H1 (cell line): Measurements from ENCODE around the gene RNASET2. TPM values are rescaled to one million over a fixed set of nuclear protein-coding genes. Genes with fewer than 3 reads are reported as not detected.

Experiments used
- CTCF ChIA-PET: fragments of 300-600 bp; sonication (Branson Sonifier 250); formaldehyde crosslinking; loops from one replicate; lab custom pipeline; 2021; ENCODE audit not compliant: partially characterized antibody; lab: Charles Lee
- POLR2A ChIA-PET: fragments of 300-600 bp; sonication (Branson Sonifier 250); formaldehyde crosslinking; loops from one replicate; lab custom pipeline; 2021; ENCODE audit warnings: inconsistent platforms; ENCODE audit not compliant: partially characterized antibody; lab: Charles Lee
- DNase-seq, 2 experiments: peaks; one replicate each; pipeline versions ENCODE4 v3.0.0 to v3.0.0-alpha.2; 2010 to 2022; ENCODE audit warnings: low spot score in 2 of 2, low read depth in 1 of 2, mixed read lengths in 1 of 2
- FAIRE-seq: peaks from 2 replicates; lab custom pipeline; 2011; peaks lifted over from hg19 to GRCh38; lab: Jason Lieb, UNC
- H2AFZ ChIP-seq: 2 replicates; pipeline ENCODE4 v1.8.1; 2012; ENCODE audit warnings: low read length, inconsistent platforms
- H2AK5ac ChIP-seq: 2 replicates; pipeline ENCODE4 v1.6.1; 2013; ENCODE audit warnings: low read depth, low read length
- H2BK120ac ChIP-seq: replicated peaks from 2 replicates; pipeline ENCODE3; 2013; ENCODE audit warnings: low read depth, low read length, inconsistent platforms
- H2BK12ac ChIP-seq: 2 replicates; pipeline ENCODE4 v1.6.1; 2013; ENCODE audit warnings: low read depth, low read length
- H2BK15ac ChIP-seq: 2 replicates; pipeline ENCODE4 v1.6.1; 2013; ENCODE audit warnings: low read length
- H2BK20ac ChIP-seq: 2 replicates; pipeline ENCODE4 v1.6.1; 2013; ENCODE audit warnings: low read length
- H2BK5ac ChIP-seq: 2 replicates; pipeline ENCODE4 v1.6.1; 2013; ENCODE audit warnings: low read depth, low read length
- H3K14ac ChIP-seq: 2 replicates; pipeline ENCODE4 v1.6.1; 2013; ENCODE audit warnings: inconsistent platforms; ENCODE audit not compliant: insufficient read length
- H3K18ac ChIP-seq: 2 replicates; pipeline ENCODE4 v1.6.1; 2013; ENCODE audit warnings: low read length; ENCODE audit errors: extremely low read depth
- H3K23ac ChIP-seq: 2 replicates; pipeline ENCODE4 v1.6.1; 2013; ENCODE audit warnings: inconsistent platforms; ENCODE audit not compliant: insufficient read length
- H3K23me2 ChIP-seq: 2 replicates; pipeline ENCODE4 v1.6.1; 2013; ENCODE audit warnings: low read depth, low read length
- H3K27ac ChIP-seq: 2 replicates; pipeline ENCODE4 v1.6.1; 2011; ENCODE audit warnings: low read depth, low read length, inconsistent platforms
- H3K27me3 ChIP-seq, 4 experiments: replicated peaks in 1 of 4; 1 replicate in 1 of 4; 2 replicates in 3 of 4; pipeline versions ENCODE4 v1.6.1 to v1.8.1; 2011 to 2013; ENCODE audit warnings: low read length in 3 of 4, mild to moderate bottlenecking in 3 of 4, inconsistent platforms in 2 of 4, mixed read lengths in 2 of 4, moderate library complexity in 1 of 4; ENCODE audit not compliant: control insufficient read depth in 3 of 4, insufficient read depth in 3 of 4; ENCODE audit errors: extremely low read depth in 1 of 4
- H3K36me3 ChIP-seq, 4 experiments: 2 replicates each; pipeline versions ENCODE4 v1.6.1 to v1.8.1; 2011 to 2013; ENCODE audit warnings: mild to moderate bottlenecking in 4 of 4, low read length in 3 of 4, moderate library complexity in 2 of 4, control low read depth in 1 of 4, inconsistent platforms in 1 of 4; ENCODE audit not compliant: insufficient read depth in 4 of 4, control insufficient read depth in 2 of 4
- H3K4ac ChIP-seq: replicated peaks from 2 replicates; pipeline ENCODE3; 2013; ENCODE audit warnings: low read length, low read depth, mixed read lengths, inconsistent platforms; ENCODE audit not compliant: insufficient read length
- H3K4me1 ChIP-seq, 4 experiments: replicated peaks in 1 of 4; 1 replicate in 1 of 4; 2 replicates in 3 of 4; pipeline versions ENCODE4 v1.6.1 to v1.8.1; 2011 to 2013; ENCODE audit warnings: low read length in 3 of 4, inconsistent platforms in 2 of 4, mixed read lengths in 1 of 4; ENCODE audit not compliant: insufficient read depth in 4 of 4, control insufficient read depth in 3 of 4
- H3K4me2 ChIP-seq, 2 experiments: 2 replicates each; pipeline versions ENCODE4 v1.6.1 to v1.8.1; 2011 to 2013; ENCODE audit warnings: low read depth in 2 of 2, low read length in 2 of 2, control low read depth in 1 of 2, inconsistent platforms in 1 of 2, mild to moderate bottlenecking in 1 of 2; ENCODE audit not compliant: insufficient read depth in 1 of 2
- H3K4me3 ChIP-seq, 4 experiments: fragments of 200-600, 300-600 bp in 1 of 4; sonication (generic), shearing (Covaris generic), sonication (Bioruptor Twin) in 1 of 4; 2 replicates each; pipeline versions ENCODE4 v1.5.1 to v1.8.1; 2011 to 2016; ENCODE audit warnings: low read length in 4 of 4, low read depth in 3 of 4, control low read depth in 2 of 4, inconsistent platforms in 2 of 4, mild to moderate bottlenecking in 2 of 4, mixed read lengths in 1 of 4, moderate library complexity in 1 of 4; ENCODE audit not compliant: insufficient read depth in 2 of 4; ENCODE audit errors: extremely low read depth in 1 of 4
- H3K56ac ChIP-seq: replicated peaks from 2 replicates; pipeline ENCODE3; 2013; ENCODE audit warnings: low read depth, mild to moderate bottlenecking, mixed read lengths, low read length, inconsistent platforms; ENCODE audit not compliant: insufficient read length
- H3K79me1 ChIP-seq: 2 replicates; pipeline ENCODE4 v1.6.1; 2013; ENCODE audit warnings: low read depth, low read length, control low read depth
- H3K79me2 ChIP-seq, 2 experiments: 2 replicates each; pipeline versions ENCODE4 v1.6.1 to v1.8.1; 2012 to 2013; ENCODE audit warnings: low read length in 2 of 2, mild to moderate bottlenecking in 2 of 2, inconsistent platforms in 1 of 2; ENCODE audit not compliant: insufficient read depth in 2 of 2, control insufficient read depth in 1 of 2
- H3K9ac ChIP-seq, 4 experiments: replicated peaks in 1 of 4; 1 replicate in 1 of 4; 2 replicates in 3 of 4; pipeline versions ENCODE4 v1.6.1 to v1.8.1; 2011 to 2013; ENCODE audit warnings: low read depth in 3 of 4, low read length in 3 of 4, control low read depth in 2 of 4, mild to moderate bottlenecking in 2 of 4, moderate library complexity in 2 of 4, inconsistent platforms in 1 of 4; ENCODE audit errors: extremely low read depth in 1 of 4
- H3K9me3 ChIP-seq, 2 experiments: 2 replicates each; pipeline versions ENCODE4 v1.6.1 to v1.8.1; 2012 to 2013; ENCODE audit warnings: mild to moderate bottlenecking in 2 of 2, moderate library complexity in 2 of 2, control low read depth in 1 of 2, inconsistent platforms in 1 of 2, low read depth in 1 of 2, low read length in 1 of 2, mixed read lengths in 1 of 2; ENCODE audit not compliant: insufficient read depth in 2 of 2
- H4K20me1 ChIP-seq, 2 experiments: replicated peaks in 1 of 2; 2 replicates each; pipeline versions ENCODE3 to v1.8.1; 2011 to 2013; ENCODE audit warnings: inconsistent platforms in 2 of 2, low read length in 2 of 2, mild to moderate bottlenecking in 1 of 2; ENCODE audit not compliant: insufficient read depth in 2 of 2, control insufficient read depth in 1 of 2
- H4K5ac ChIP-seq: 2 replicates; pipeline ENCODE4 v1.6.1; 2013; ENCODE audit warnings: low read length, low read depth, mixed read lengths, inconsistent platforms; ENCODE audit not compliant: insufficient read length
- H4K8ac ChIP-seq: 2 replicates; pipeline ENCODE4 v1.8.0; 2013; ENCODE audit warnings: mild to moderate bottlenecking, moderate library complexity, low read length, inconsistent platforms; ENCODE audit not compliant: insufficient read depth; ENCODE audit errors: extremely low read depth
- H4K91ac ChIP-seq: replicated peaks from 2 replicates; pipeline ENCODE3; 2013; ENCODE audit warnings: low read length, mixed read lengths, inconsistent platforms; ENCODE audit not compliant: insufficient read length
- EGR1 ChIP-seq: IDR thresholded peaks from 2 replicates; pipeline ENCODE4 v1.6.1; 2011; ENCODE audit warnings: low read depth, low read length, borderline replicate concordance
- SIN3A ChIP-seq, 2 experiments: IDR thresholded peaks in 1 of 2; conservative IDR thresholded peaks in 1 of 2; 2 replicates each; pipeline ENCODE4 v1.6.1; 2011 to 2012; ENCODE audit warnings: low read length in 2 of 2, improper control_type of control experiment in 1 of 2, low read depth in 1 of 2, mild to moderate bottlenecking in 1 of 2
- SP2 ChIP-seq: IDR thresholded peaks from 2 replicates; pipeline ENCODE4 v1.6.1; 2012; ENCODE audit warnings: mild to moderate bottlenecking, low read length, inconsistent platforms
- WGBS, 2 experiments: shearing (Covaris generic) in 1 of 2; methylation state at CpG; one replicate each; pipeline versions ENCODE4 v1.1.6 to v1.1.7; 2013 to 2015; ENCODE audit warnings: low lambda C conversion rate in 2 of 2, mixed read lengths in 2 of 2, inconsistent platforms in 1 of 2, low coverage in 1 of 2, missing lambda C conversion rate in 1 of 2; ENCODE audit not compliant: insufficient replicate concordance in 2 of 2, insufficient coverage in 1 of 2, insufficient read length in 1 of 2; ENCODE audit errors: extremely low coverage in 1 of 2, missing lambda C conversion rate in 1 of 2; 5-methylcytosine and 5-hydroxymethylcytosine counted together
- polyA plus RNA-seq, 7 experiments: library from polyadenylated mRNA; depleted of rRNA in 3 of 7; stranded (reverse) in 5 of 7; unstranded in 2 of 7; fragments of >200 nt in 5 of 7; fragments of 200-250 nt in 2 of 7; gene quantifications; 1 replicate in 5 of 7; 2 replicates in 1 of 7; 4 replicates in 1 of 7; pipeline versions ENCODE4 v1.2.1 to v1.2.3, GENCODE V29; 2011 to 2013; ENCODE audit warnings: missing spikeins in 2 of 7, mixed read lengths in 2 of 7
- total RNA-seq: library from RNA; stranded (reverse); fragmentation: NEBNext Ultra II Directional; extraction: Animal tissue kit (Norgen Biotek cat#: 25700); gene quantifications from 2 replicates; pipeline ENCODE4 v1.2.1, GENCODE V29; 2021

Gene RNASET2
- total and polyA plus RNA-seq, 2 of the 8 experiments (the other 6 are each of a cell fraction or from before 2014, with no cell fraction given), result 15.7 to 22.9 TPM

DNA sequence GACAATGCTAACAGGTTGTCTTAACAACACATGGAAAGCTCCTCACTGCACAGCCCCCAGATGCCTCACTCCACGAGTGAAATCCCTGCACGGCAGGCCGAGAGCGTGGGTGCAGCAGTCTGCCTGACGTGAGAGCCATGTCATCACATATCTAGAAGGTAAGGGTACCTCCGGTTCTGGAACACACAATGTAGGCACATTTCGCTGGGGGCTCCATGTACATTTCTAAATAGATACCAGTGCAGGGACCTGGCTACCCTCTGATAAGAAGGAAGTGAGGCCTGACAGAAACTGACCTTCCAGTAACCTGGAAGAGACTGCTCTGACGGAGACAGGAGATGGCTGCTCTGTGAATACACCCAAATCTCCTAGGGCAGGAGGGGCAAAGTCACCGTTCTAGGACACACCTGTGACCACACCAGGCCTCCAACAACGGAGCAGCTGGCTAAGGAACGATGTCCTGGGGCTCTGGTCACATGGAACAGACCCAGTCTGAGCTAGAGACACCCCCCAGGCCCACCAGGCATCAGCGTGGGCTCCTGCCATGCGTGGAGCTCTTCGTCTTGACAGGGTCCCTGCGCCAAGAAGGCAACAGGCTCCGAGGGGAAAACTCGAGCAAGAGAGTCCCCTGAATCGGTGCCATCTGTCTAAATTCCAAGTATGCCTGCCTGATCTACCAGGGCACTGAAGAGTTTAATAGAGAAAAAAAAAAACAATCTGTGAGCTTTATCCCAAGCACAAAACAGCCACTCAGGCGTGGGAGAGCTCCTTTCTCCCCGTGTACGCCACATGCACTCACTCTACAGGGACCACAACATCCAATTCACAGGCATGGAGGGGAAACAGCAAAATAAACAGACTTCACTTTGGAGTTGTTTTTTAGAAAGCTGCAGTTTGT, 27.5 kb downstream of the RNASET2 start:
- no peaks in the 10 kb centered on the region for H3K27me3 ChIP-seq
- no peak overlapping the region for H2BK20ac ChIP-seq
- no peak overlapping the region for H2BK12ac ChIP-seq
- no peaks in the 10 kb centered on the region for H3K9me3 ChIP-seq
- no peak overlapping the region for H2BK5ac ChIP-seq
- no peaks in the 10 kb centered on the region for H3K79me2 ChIP-seq
- no peak overlapping the region for H3K14ac ChIP-seq
- H3K4me3 ChIP-seq, result no peak overlapping the region
- no peak overlapping the region; the same call in 1 of the 2 replicates for H3K27ac ChIP-seq
- H2AFZ ChIP-seq, result no peak overlapping the region
- H2BK120ac ChIP-seq, result no peak overlapping the region
- H3K4ac ChIP-seq, result no peak overlapping the region
- no peaks in the 10 kb centered on the region; a peak in 3 of 8 replicates for H3K36me3 ChIP-seq
- WGBS, 2 experiments, result 87% methylated on average over 21 of the region's 21 CpGs; no CpG with 5 or more reads in 1 of the 2 experiments
- no peak overlapping the region for H2AK5ac ChIP-seq
- H4K8ac ChIP-seq, result no peak overlapping the region
- CTCF ChIA-PET, result interaction anchor here (0.6 to 1.7 kb wide), 8 partner anchors 11 to 1125 kb away, joined by 3 to 5 read pairs (median 3); no protein-coding TSS in a partner anchor
- DNase-seq, result no peak
- POLR2A ChIA-PET, result interaction anchor here (0.6 to 1.5 kb wide), 2 partner anchors 8 to 176 kb away, joined by 3 to 5 read pairs; no protein-coding TSS in a partner anchor
- H4K91ac ChIP-seq, result no peak overlapping the region
- FAIRE-seq, result no peak
- no peaks in the 10 kb centered on the region for H3K79me1 ChIP-seq
- H3K4me1 ChIP-seq, result no peaks in the 10 kb centered on the region
- H3K23me2 ChIP-seq, result no peaks in the 10 kb centered on the region
- H3K9ac ChIP-seq, result no peak overlapping the region
- TF ChIP-seq SP2 (no peak), EGR1 (no peak), SIN3A (conservative IDR thresholded peaks at IDR 0.05 in 1 of 2, IDR thresholded peaks at IDR 0.05 in 1 of 2; ENCODE audit: low read depth in 1 of 2, low read length in 2 of 2) (no peak)
- TF ChIP-seq, all 59 proteins: peak for 0
- no peak overlapping the region for H3K23ac ChIP-seq
- H3K4me2 ChIP-seq, result no peak overlapping the region
- no peak overlapping the region for H2BK15ac ChIP-seq
- H3K56ac ChIP-seq, result no peak overlapping the region
- H3K18ac ChIP-seq, result no peak overlapping the region
- peaks cover 0 to 7% of the 10 kb centered on the region in 2 experiments for H4K20me1 ChIP-seq
- no peak overlapping the region for H4K5ac ChIP-seq
